ENCODE results near the gene TEX11.
A peak's percentile ranks its signal among the peaks of the same experiment; 100 is the strongest.

- TF ChIP-seq CTCF (conservative IDR thresholded peaks at IDR 0.05; ENCODE audit: low read depth, low read length) (peak; percentile 39), EZH2 (IDR thresholded peaks at IDR 0.05; ENCODE audit: borderline replicate concordance, low read depth, low read length, poor library complexity, severe bottlenecking) (no peak)
Measured at GRCh38 chrX:70554081-70554480, 354.4 kb downstream of the TEX11 start.
